ENCODE measurements around the gene CTNNA3. TPM values are rescaled to one million over a fixed set of nuclear protein-coding genes. Genes with fewer than 3 reads are reported as not detected.

Gene CTNNA3
- total RNA-seq, 1 donor from 2014 or later = not detected

DNA sequence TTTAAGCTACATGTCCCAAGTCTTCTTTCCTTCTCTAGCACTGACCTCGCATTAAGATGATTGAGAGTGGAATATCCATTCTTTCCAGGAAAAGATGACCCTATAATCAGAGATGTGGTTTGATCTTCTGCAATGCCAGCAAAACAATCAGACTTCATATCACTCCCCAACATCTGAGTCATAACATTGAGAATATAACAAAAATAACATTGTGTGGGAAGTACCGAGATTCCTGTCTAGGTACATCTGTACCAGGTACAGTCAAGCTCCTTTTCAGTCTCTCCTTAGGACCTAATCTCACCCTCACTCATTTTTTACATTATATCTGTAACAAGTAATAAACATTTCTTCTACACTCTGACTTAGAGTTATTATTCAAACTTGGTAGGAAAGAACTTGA is 568.6 kb downstream of the CTNNA3 start:
- no peak for DNase-seq (ENCODE audit: low spot score)
- Mint-ChIP-seq H3K9me3 (no peaks in the 10 kb centered on the region), H3K4me1 (ENCODE audit: low read depth) (no peaks in the 10 kb centered on the region), H3K36me3 (ENCODE audit: low read depth) (no peaks in the 10 kb centered on the region), H3K27me3 (ENCODE audit: low read depth) (no peaks in the 10 kb centered on the region), H3K4me3 (ENCODE audit: low read depth) (no peak overlapping the region), H3K27ac (no peak overlapping the region)
- intact Hi-C loops (cut with micrococcal nuclease) = no loop called here

DNA sequence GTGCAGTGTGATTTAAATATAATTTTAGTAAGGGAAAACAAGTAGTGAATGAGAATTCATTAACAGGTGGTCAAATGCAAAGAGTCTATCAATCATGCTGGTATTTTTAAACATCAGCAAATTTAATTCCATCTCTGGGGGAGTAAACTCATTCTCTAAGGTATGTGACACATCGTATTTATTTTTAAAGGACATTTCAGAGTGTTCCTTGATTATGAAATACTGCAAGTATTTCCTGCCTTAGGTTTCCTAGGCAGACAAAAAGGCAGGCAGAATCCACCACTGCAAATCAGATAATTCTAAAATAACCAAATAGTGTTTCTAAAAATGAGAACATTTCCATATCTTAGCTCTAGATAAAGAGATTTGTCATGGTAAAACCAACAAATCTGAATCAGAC is 576.3 kb downstream of the CTNNA3 start:
- no peaks in the 10 kb centered on the region for H3K36me3 Mint-ChIP-seq (ENCODE audit: low read depth)
- H3K4me3 Mint-ChIP-seq (ENCODE audit: low read depth) = no peak overlapping the region
- intact Hi-C loops (cut with micrococcal nuclease) = no loop called here
- no peaks in the 10 kb centered on the region for H3K27me3 Mint-ChIP-seq (ENCODE audit: low read depth)
- H3K4me1 Mint-ChIP-seq (ENCODE audit: low read depth) = no peaks in the 10 kb centered on the region
- H3K27ac Mint-ChIP-seq = no peak overlapping the region
- no peaks in the 10 kb centered on the region for H3K9me3 Mint-ChIP-seq
- no peak for DNase-seq (ENCODE audit: low spot score)

DNA sequence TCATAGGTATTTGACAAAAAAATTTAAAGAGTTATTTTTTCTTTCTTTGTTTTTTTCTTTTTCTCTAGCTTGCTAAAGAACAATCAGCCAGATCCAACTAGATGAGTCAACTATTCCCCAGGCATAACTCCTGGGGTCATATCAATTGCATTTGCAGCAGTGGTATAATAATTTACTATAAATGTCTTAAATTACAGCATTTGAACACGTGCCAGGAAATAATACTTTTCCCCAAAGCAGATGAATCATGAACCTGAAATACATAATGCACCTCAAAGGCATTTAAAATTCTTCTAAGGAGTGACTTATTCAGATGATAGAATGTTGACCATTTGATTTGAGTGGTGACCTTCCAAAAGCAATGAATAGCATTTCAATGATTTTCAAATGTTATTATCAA is 580.0 kb downstream of the CTNNA3 start:
- intact Hi-C loops (cut with micrococcal nuclease) = no loop called here
- no peaks in the 10 kb centered on the region for H3K27me3 Mint-ChIP-seq (ENCODE audit: low read depth)
- no peak overlapping the region for H3K4me3 Mint-ChIP-seq (ENCODE audit: low read depth)
- no peaks in the 10 kb centered on the region for H3K36me3 Mint-ChIP-seq (ENCODE audit: low read depth)
- H3K9me3 Mint-ChIP-seq = no peaks in the 10 kb centered on the region
- no peaks in the 10 kb centered on the region for H3K4me1 Mint-ChIP-seq (ENCODE audit: low read depth)
- DNase-seq (ENCODE audit: low spot score) = no peak
- no peak overlapping the region for H3K27ac Mint-ChIP-seq

DNA sequence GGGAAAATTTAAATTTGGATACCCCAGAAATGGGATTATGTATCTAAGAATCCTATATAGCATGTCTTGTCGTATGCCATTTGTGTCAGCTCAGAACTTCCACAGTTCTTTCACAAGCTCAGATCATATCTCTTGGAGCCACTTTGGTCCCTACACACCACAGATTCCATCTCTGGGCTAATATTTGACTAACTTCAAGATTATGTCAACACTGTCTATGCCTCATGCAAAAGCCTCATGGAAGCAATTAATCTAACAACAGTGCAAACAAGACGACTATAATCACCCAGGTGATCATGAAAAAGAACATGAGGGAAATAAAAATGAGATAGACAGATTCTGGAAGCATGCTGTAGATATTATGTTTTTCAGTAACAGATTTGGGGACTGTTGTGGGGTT is 581.0 kb downstream of the CTNNA3 start:
- Mint-ChIP-seq H3K4me1 (ENCODE audit: low read depth) (no peaks in the 10 kb centered on the region), H3K27me3 (ENCODE audit: low read depth) (no peaks in the 10 kb centered on the region), H3K4me3 (ENCODE audit: low read depth) (no peak overlapping the region), H3K27ac (no peak overlapping the region), H3K9me3 (no peaks in the 10 kb centered on the region), H3K36me3 (ENCODE audit: low read depth) (no peaks in the 10 kb centered on the region)
- no peak for DNase-seq (ENCODE audit: low spot score)
- intact Hi-C loops (cut with micrococcal nuclease) = no loop called here

DNA sequence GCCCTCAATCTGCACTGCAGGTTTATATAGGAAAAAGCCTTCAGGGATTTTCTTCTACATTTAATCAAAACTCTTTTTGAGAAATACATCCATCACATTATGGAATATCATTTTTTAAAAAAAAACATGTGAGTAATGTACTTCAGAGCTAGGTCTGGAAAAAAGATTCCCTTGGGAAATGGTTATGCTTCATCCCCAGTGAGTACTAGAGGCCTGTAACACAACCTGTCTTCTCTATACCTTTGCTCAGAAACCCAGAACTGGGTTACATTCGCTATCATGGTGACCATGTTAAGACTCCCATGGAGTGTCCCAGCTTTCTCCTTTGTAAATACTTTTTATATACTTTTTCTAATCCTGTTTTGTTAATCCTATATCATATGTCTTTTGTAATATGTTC is 583.2 kb downstream of the CTNNA3 start:
- no peaks in the 10 kb centered on the region for H3K9me3 Mint-ChIP-seq
- intact Hi-C loops (cut with micrococcal nuclease) = no loop called here

DNA sequence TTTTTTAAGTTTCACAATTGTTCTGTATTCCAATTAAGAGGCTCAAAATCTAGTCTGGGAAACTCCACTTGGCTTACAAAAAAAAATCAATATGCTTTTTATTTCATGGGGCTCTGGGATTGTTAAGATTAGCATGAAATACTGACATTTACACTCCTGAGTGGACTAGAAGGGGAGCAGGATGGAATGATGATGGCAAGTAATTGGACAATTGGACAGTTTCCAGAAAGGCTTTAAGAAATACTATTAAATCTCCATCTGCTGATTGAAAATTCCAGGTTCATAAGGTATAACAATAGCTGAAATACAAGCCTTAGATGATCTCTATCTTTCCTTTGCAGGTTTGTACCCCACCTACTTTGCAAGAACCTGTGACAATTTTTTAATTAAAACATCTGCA is 585.7 kb downstream of the CTNNA3 start:
- Mint-ChIP-seq H3K27me3 (ENCODE audit: low read depth) (no peaks in the 10 kb centered on the region), H3K4me1 (ENCODE audit: low read depth) (no peaks in the 10 kb centered on the region), H3K4me3 (ENCODE audit: low read depth) (no peak overlapping the region), H3K27ac (no peak overlapping the region), H3K36me3 (ENCODE audit: low read depth) (no peaks in the 10 kb centered on the region), H3K9me3 (no peaks in the 10 kb centered on the region)
- no peak for DNase-seq (ENCODE audit: low spot score)
- intact Hi-C loops (cut with micrococcal nuclease) = no loop called here

More for the DNA sequence above, 583.2 kb downstream of the CTNNA3 start:
- Mint-ChIP-seq H3K4me3 (ENCODE audit: low read depth) (no peak overlapping the region), H3K4me1 (ENCODE audit: low read depth) (no peaks in the 10 kb centered on the region), H3K27me3 (ENCODE audit: low read depth) (no peaks in the 10 kb centered on the region), H3K36me3 (ENCODE audit: low read depth) (no peaks in the 10 kb centered on the region), H3K27ac (no peak overlapping the region)
- no peak for DNase-seq (ENCODE audit: low spot score)

DNA sequence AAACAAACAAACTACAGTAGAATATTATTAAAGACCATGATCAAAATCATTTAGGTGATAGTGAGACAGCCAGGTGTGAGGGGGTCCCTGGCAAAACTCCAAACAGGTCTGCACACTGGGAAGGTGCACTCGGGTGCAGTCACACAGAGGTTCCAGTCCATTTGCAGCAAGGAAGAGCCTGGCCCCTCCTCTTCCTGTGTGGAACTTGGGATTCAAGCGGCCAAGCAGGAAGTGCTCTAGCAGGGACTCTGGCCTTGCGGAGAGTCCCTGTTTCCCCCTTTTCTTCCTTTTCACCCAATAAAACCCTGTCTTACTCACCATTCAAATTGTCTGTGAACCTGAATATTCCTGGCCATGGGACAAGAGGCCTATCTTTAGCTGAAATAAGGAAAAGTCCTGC is 588.3 kb downstream of the CTNNA3 start:
- Mint-ChIP-seq H3K4me3 (ENCODE audit: low read depth) (no peak overlapping the region), H3K27ac (no peak overlapping the region), H3K27me3 (ENCODE audit: low read depth) (no peaks in the 10 kb centered on the region), H3K9me3 (no peaks in the 10 kb centered on the region), H3K36me3 (ENCODE audit: low read depth) (no peaks in the 10 kb centered on the region), H3K4me1 (ENCODE audit: low read depth) (no peaks in the 10 kb centered on the region)
- DNase-seq (ENCODE audit: low spot score) = no peak
- intact Hi-C loops (cut with micrococcal nuclease) = no loop called here

DNA sequence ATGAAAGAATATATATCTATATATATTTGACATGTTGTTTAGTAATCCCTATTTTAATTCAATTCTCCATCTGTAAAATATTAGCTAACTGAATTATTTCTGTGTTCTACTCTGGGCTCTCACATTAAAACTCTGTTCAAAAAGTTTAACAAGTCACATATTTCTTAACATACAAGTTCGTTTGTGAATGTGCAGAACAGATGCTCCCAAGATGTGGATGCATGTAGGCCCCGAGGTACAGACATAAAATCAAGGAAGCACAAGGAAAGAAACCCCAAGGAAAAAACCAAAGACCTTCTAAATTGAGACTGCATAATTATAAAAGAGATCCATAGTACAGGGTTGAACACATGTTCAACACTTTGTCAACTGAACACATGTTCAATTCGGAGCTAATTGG is 595.0 kb downstream of the CTNNA3 start:
- no peaks in the 10 kb centered on the region for H3K27me3 Mint-ChIP-seq (ENCODE audit: low read depth)
- no peaks in the 10 kb centered on the region for H3K4me1 Mint-ChIP-seq (ENCODE audit: low read depth)
- intact Hi-C loops (cut with micrococcal nuclease) = no loop called here
- H3K4me3 Mint-ChIP-seq (ENCODE audit: low read depth) = no peak overlapping the region
- H3K36me3 Mint-ChIP-seq (ENCODE audit: low read depth) = no peaks in the 10 kb centered on the region
- H3K27ac Mint-ChIP-seq = no peak overlapping the region
- H3K9me3 Mint-ChIP-seq = no peaks in the 10 kb centered on the region
- no peak for DNase-seq (ENCODE audit: low spot score)

DNA sequence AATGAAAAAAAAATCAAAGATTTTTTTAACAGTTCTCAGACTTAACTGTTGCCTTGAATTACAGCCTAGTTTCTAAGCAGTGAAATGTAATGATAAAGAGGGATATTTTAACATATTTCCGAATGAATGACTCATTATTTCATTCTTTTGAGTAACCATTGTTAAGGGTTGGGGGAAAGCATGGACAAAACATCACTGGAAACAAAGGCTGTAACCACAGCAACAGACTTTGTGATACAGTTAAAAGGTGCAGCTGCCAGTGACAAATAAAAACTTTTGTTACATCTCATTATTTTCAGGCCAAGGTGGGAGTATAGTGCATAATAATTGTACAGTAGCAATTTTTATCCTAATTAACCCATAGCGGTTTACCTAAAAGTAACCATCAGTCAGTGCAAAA is 597.5 kb downstream of the CTNNA3 start:
- no peak for DNase-seq (ENCODE audit: low spot score)
- Mint-ChIP-seq H3K27ac (no peak overlapping the region), H3K9me3 (no peaks in the 10 kb centered on the region), H3K4me3 (ENCODE audit: low read depth) (no peak overlapping the region), H3K27me3 (ENCODE audit: low read depth) (no peaks in the 10 kb centered on the region), H3K36me3 (ENCODE audit: low read depth) (no peaks in the 10 kb centered on the region), H3K4me1 (ENCODE audit: low read depth) (no peaks in the 10 kb centered on the region)
- intact Hi-C loops (cut with micrococcal nuclease) = no loop called here

DNA sequence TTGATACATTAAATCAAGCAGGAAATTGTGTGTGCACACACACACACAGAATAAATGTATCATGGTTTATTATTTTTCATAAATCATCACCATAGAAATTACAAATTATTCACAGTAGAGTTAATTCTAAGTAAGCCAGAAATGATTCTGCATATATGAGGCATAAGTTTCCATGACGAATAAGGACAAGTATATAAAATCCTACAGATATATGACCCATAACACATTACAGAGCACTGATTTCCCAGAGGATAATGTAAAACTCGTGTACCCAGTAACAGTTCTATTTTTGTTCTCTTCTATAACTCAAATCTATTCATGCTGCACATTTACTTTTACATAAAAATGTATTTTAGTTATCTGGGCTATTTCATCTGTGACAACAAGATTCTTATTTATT is 600.5 kb downstream of the CTNNA3 start:
- intact Hi-C loops (cut with micrococcal nuclease) = no loop called here
- no peak for DNase-seq (ENCODE audit: low spot score)
- no peaks in the 10 kb centered on the region for H3K9me3 Mint-ChIP-seq
- H3K27ac Mint-ChIP-seq = no peak overlapping the region
- no peaks in the 10 kb centered on the region for H3K4me1 Mint-ChIP-seq (ENCODE audit: low read depth)
- no peaks in the 10 kb centered on the region for H3K27me3 Mint-ChIP-seq (ENCODE audit: low read depth)
- no peaks in the 10 kb centered on the region for H3K36me3 Mint-ChIP-seq (ENCODE audit: low read depth)
- no peak overlapping the region for H3K4me3 Mint-ChIP-seq (ENCODE audit: low read depth)

DNA sequence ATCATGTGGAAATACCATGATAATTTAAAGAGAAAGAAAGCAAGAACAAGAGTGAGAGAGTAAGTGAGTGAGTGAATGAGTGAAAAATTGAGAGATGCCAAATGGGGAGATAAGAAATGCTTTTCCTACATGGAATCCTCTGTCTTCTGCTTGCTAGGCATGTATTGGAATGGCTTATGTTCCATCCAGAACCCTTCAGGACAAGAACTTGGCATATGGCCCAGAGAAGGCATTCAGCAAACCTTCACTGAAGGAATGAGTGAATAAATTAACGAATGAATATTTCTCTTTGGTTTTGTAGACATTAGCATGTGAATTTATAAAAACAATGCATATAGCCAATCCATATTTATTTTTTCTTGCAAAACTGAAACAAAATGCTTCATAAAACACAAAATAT is 608.0 kb downstream of the CTNNA3 start:
- Mint-ChIP-seq H3K4me1 (ENCODE audit: low read depth) (no peaks in the 10 kb centered on the region), H3K9me3 (no peaks in the 10 kb centered on the region), H3K36me3 (ENCODE audit: low read depth) (no peaks in the 10 kb centered on the region), H3K27me3 (ENCODE audit: low read depth) (no peaks in the 10 kb centered on the region), H3K27ac (no peak overlapping the region), H3K4me3 (ENCODE audit: low read depth) (no peak overlapping the region)
- no peak for DNase-seq (ENCODE audit: low spot score)
- intact Hi-C loops (cut with micrococcal nuclease) = no loop called here

DNA sequence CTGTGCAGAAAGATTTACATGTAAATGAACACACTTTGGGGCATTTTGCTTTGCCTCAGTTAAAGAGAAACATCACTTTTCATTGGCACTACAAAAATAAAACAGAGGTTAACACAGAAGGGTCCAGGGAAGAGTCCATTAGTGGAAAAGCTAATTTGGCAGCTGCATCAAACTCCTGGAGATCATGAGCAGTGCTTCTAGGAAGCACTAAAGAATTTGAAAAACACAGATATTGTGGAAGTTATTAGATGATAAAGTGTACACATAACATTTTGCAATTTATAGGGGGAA is 608.9 kb downstream of the CTNNA3 start:
- no peaks in the 10 kb centered on the region for H3K4me1 Mint-ChIP-seq (ENCODE audit: low read depth)
- no peaks in the 10 kb centered on the region for H3K36me3 Mint-ChIP-seq (ENCODE audit: low read depth)
- intact Hi-C loops (cut with micrococcal nuclease) = no loop called here
- no peak overlapping the region for H3K4me3 Mint-ChIP-seq (ENCODE audit: low read depth)
- no peak overlapping the region for H3K27ac Mint-ChIP-seq
- no peak for DNase-seq (ENCODE audit: low spot score)
- H3K9me3 Mint-ChIP-seq = no peaks in the 10 kb centered on the region
- no peaks in the 10 kb centered on the region for H3K27me3 Mint-ChIP-seq (ENCODE audit: low read depth)

DNA sequence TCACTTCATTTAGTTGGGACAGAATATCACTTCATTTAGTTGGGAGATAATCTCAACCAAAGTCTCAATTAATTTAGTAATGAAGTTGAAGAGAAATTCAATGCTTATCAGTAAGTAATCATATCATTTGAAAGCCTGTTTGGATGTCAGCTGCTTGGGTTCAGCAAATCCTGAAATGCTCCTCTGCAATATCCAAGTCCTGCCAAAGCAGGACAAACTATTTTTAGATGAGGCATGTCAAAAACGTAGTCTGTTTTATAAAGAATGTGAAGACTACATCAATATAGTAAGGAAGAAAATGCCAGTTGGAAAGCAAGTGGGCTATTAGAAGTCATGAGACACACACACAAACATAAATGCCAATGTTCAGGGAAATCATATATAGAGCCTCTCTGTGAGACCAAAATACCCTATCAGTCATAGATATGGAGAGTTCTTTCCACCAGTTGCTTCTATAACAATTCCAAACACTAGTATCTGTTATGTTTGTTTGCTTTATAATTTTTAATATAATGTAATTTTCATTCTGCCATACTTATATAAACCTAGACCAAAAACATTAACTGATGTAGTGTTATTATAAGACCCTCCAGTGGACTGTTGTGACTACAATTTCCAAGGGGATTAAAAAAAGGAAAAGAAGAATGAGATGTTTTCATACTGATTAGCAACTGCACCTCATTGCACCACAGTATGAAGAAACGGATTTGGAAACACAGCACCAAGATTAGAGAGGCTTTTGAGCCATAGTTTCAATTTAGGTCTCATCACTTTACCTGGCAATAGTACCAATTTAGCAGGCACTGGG is 609.5 kb downstream of the CTNNA3 start:
- Mint-ChIP-seq H3K4me3 (ENCODE audit: low read depth) (no peak overlapping the region), H3K4me1 (ENCODE audit: low read depth) (no peaks in the 10 kb centered on the region), H3K9me3 (no peaks in the 10 kb centered on the region), H3K27ac (no peak overlapping the region), H3K27me3 (ENCODE audit: low read depth) (no peaks in the 10 kb centered on the region), H3K36me3 (ENCODE audit: low read depth) (no peaks in the 10 kb centered on the region)
- no peak for DNase-seq (ENCODE audit: low spot score)
- intact Hi-C loops (cut with micrococcal nuclease) = no loop called here

DNA sequence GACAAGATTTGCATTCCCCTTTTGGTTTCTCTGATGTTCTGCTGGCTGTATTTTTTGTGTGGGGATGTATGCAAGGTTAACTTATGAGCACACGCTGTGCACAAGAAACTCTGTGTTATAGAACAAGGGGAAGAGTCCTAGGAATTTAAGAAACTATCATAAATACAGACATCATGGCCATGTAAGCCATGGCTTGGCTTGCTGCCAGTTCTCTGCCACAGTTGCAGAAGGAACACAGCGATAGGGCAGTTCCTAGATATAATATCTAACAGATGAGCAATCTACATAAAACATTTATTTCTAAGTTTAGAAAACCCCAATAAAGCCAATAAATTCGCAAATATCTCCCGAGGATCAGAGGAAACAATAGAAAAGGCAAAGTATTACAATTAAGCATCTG is 616.9 kb downstream of the CTNNA3 start:
- Mint-ChIP-seq H3K36me3 (ENCODE audit: low read depth) (no peaks in the 10 kb centered on the region), H3K4me3 (ENCODE audit: low read depth) (no peak overlapping the region), H3K4me1 (ENCODE audit: low read depth) (no peaks in the 10 kb centered on the region), H3K27me3 (ENCODE audit: low read depth) (no peaks in the 10 kb centered on the region), H3K9me3 (no peaks in the 10 kb centered on the region), H3K27ac (no peak overlapping the region)
- intact Hi-C loops (cut with micrococcal nuclease) = no loop called here
- DNase-seq (ENCODE audit: low spot score) = no peak
